ENCODE measurements around the gene BEST1.

DNA sequence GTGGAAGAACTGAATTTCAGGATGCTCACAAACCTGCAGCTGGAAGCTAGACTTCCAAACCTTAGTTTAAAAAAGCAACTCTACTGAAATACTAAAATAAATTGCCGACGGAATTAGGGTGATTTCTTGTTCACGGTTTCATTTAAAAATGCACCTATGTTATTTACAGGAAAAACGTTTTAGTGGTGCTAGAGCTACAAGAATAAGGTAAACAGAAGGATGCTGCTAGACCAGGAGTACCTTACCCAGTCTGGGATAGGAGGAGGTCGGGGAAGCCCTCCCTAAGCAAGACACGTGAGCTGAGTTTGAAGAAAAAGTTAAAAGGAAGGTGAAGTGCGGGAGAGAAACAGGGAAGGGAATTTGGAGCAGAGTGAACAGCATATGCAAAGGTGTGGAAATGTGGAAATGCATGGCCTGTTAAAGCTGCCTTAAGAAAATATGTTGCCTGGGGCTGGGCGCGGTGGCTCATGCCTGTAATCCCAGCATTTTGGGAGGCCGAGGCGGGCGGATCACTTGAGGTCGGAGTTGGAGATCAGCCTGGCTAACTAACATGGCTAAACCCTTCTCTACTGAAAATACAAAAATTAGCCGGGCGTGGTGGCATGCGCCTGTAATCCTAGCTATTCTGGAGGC, 18.7 kb downstream of the BEST1 start:
- TF ChIP-seq, protein P1, sequence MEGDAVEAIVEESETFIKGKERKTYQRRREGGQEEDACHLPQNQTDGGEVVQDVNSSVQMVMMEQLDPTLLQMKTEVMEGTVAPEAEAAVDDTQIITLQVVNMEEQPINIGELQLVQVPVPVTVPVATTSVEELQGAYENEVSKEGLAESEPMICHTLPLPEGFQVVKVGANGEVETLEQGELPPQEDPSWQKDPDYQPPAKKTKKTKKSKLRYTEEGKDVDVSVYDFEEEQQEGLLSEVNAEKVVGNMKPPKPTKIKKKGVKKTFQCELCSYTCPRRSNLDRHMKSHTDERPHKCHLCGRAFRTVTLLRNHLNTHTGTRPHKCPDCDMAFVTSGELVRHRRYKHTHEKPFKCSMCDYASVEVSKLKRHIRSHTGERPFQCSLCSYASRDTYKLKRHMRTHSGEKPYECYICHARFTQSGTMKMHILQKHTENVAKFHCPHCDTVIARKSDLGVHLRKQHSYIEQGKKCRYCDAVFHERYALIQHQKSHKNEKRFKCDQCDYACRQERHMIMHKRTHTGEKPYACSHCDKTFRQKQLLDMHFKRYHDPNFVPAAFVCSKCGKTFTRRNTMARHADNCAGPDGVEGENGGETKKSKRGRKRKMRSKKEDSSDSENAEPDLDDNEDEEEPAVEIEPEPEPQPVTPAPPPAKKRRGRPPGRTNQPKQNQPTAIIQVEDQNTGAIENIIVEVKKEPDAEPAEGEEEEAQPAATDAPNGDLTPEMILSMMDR (IDR thresholded peaks at IDR 0.05; ENCODE audit: poor library complexity, severe bottlenecking): no peak
- TF ChIP-seq POLR2AphosphoS5 (IDR thresholded peaks at IDR 0.05): no peak
- TF ChIP-seq, protein P2, sequence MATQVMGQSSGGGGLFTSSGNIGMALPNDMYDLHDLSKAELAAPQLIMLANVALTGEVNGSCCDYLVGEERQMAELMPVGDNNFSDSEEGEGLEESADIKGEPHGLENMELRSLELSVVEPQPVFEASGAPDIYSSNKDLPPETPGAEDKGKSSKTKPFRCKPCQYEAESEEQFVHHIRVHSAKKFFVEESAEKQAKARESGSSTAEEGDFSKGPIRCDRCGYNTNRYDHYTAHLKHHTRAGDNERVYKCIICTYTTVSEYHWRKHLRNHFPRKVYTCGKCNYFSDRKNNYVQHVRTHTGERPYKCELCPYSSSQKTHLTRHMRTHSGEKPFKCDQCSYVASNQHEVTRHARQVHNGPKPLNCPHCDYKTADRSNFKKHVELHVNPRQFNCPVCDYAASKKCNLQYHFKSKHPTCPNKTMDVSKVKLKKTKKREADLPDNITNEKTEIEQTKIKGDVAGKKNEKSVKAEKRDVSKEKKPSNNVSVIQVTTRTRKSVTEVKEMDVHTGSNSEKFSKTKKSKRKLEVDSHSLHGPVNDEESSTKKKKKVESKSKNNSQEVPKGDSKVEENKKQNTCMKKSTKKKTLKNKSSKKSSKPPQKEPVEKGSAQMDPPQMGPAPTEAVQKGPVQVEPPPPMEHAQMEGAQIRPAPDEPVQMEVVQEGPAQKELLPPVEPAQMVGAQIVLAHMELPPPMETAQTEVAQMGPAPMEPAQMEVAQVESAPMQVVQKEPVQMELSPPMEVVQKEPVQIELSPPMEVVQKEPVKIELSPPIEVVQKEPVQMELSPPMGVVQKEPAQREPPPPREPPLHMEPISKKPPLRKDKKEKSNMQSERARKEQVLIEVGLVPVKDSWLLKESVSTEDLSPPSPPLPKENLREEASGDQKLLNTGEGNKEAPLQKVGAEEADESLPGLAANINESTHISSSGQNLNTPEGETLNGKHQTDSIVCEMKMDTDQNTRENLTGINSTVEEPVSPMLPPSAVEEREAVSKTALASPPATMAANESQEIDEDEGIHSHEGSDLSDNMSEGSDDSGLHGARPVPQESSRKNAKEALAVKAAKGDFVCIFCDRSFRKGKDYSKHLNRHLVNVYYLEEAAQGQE (IDR thresholded peaks at IDR 0.05; ENCODE audit: borderline replicate concordance): no peak
- TF ChIP-seq EZH2 (IDR thresholded peaks at IDR 0.05; ENCODE audit: borderline replicate concordance, insufficient read depth, low read length, poor library complexity, severe bottlenecking): no peak
- TF ChIP-seq SMC3 (conservative IDR thresholded peaks at IDR 0.05; ENCODE audit: poor library complexity): no peak
- TF ChIP-seq TAF1 (IDR thresholded peaks at IDR 0.05; ENCODE audit: low read depth): no peak
- TF ChIP-seq EP300 (conservative IDR thresholded peaks at IDR 0.05; ENCODE audit: poor library complexity, severe bottlenecking): no peak
- TF ChIP-seq RAD21 (conservative IDR thresholded peaks at IDR 0.05): no peak
- no peak for TF ChIP-seq MXI1 (conservative IDR thresholded peaks at IDR 0.05; ENCODE audit: poor library complexity, severe bottlenecking)
